ENCODE results near the gene SPSB4. TPM values are rescaled to one million over a fixed set of nuclear protein-coding genes. Genes with fewer than 3 reads are reported as not detected.

The SPSB4 gene
- total RNA-seq, 2 donors from 2014 or later, result 18.2 to 48.1 TPM

DNA sequence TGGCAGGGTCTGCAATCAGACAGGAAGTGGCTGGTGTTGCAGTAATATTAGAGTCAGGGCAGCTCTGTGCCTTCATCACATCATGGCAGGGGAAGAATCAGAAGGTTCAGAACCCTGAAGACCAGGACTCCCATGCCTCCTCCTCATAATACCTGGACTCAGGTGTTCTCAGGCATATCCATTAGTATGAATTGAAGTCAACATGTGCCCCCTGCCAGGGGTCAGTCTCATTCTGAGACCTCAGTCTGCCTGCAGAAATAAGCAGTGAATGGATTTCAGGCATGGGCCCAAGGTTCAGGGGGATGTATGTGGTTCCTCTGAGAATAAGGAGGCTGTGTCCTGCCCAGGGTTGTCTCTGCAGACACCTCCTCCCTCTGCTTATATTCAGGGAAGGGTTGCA, 74.2 kb downstream of the SPSB4 start:
- Histone ChIP-seq H3K27me3 (no peaks in the 10 kb centered on the region), H3K36me3 (replicated peaks in 1 of 2; ENCODE audit: insufficient read depth in 1 of 2, low read depth in 2 of 2) (no peaks in the 10 kb centered on the region), H3K27ac (no peak overlapping the region), H3K4me3 (no peak overlapping the region), H3K9me3 (no peaks in the 10 kb centered on the region), H3K4me1 (peaks cover 49% of the 10 kb centered on the region)
- TF ChIP-seq, protein P1, sequence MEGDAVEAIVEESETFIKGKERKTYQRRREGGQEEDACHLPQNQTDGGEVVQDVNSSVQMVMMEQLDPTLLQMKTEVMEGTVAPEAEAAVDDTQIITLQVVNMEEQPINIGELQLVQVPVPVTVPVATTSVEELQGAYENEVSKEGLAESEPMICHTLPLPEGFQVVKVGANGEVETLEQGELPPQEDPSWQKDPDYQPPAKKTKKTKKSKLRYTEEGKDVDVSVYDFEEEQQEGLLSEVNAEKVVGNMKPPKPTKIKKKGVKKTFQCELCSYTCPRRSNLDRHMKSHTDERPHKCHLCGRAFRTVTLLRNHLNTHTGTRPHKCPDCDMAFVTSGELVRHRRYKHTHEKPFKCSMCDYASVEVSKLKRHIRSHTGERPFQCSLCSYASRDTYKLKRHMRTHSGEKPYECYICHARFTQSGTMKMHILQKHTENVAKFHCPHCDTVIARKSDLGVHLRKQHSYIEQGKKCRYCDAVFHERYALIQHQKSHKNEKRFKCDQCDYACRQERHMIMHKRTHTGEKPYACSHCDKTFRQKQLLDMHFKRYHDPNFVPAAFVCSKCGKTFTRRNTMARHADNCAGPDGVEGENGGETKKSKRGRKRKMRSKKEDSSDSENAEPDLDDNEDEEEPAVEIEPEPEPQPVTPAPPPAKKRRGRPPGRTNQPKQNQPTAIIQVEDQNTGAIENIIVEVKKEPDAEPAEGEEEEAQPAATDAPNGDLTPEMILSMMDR (IDR thresholded peaks at IDR 0.05), result no peak
- TF ChIP-seq POLR2A (IDR thresholded peaks at IDR 0.05), result no peak
- no peak for ATAC-seq
- no peak for DNase-seq
- intact Hi-C loops (cut with DNase I), result no loop called here

- Histone ChIP-seq H3K4me1 (peaks cover 46% of the 10 kb centered on the region), H3K36me3 (replicated peaks in 1 of 2; ENCODE audit: insufficient read depth in 1 of 2, low read depth in 2 of 2) (no peaks in the 10 kb centered on the region), H3K27me3 (no peaks in the 10 kb centered on the region), H3K27ac (peak overlapping the region in 2 of 4 donors; percentile 5 to 38), H3K9me3 (no peaks in the 10 kb centered on the region), H3K4me3 (no peak overlapping the region)
- ATAC-seq (no peak), DNase-seq (no peak)
- TF ChIP-seq, protein P1 (IDR thresholded peaks at IDR 0.05), result no peak
- TF ChIP-seq POLR2A (IDR thresholded peaks at IDR 0.05), result no peak
- intact Hi-C loops (cut with DNase I), result no loop called here
- WGBS, 2 donors, result 86 to 93% methylated on average over 9 of the region's 9 CpGs
These were observed 75.7 kb downstream of the SPSB4 start for GRCh38 chr3:141126661-141127343.

DNA sequence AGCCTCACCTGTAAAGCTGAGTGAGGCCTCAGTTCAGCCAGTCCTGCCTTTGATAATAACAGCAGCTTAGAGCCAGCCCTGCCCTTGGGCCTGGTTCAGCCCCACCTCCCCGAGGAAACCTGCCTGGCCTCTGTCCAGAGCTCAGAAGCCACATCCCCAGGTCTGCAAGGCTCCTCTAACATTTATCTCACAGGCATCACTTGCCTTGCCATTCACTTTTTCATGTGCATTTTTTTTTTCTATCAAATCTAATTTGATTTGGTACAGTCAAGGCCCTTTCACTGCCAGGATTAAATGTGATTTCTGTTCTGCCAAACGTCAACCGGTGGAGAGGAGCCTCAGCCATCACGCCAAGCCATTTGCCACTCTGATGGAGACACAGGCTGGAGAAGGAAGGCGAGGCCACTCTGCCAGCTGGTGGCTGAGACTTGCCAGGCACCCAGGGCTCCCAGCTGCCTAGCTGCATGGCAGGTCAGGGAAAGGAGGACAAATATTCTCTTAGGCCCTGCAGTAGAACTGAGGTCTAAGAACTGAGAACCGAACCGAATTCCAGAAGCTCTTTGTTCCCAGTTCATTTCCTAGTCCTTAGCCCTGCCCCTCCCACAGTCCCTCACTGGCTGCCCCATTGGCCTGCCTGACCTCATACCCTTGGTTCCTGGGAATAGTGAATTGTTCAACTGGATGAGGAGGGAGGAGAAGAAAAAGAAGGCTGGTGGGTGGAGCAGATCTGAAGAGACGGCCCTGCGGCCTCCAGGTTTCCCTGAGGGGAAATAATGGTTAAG, 76.4 kb downstream of the SPSB4 start:
- peak; percentile 51 to 76 (median 66) for DNase-seq
- ATAC-seq, result peak; percentile 58
- Histone ChIP-seq H3K4me3 (no peak overlapping the region), H3K27ac (peak overlapping the region in 1 of 4 donors; percentile 5), H3K27me3 (no peaks in the 10 kb centered on the region), H3K36me3 (replicated peaks in 1 of 2; ENCODE audit: insufficient read depth in 1 of 2, low read depth in 2 of 2) (no peaks in the 10 kb centered on the region), H3K9me3 (no peaks in the 10 kb centered on the region), H3K4me1 (peaks cover 39% of the 10 kb centered on the region)
- intact Hi-C loops (cut with DNase I), result no loop called here
- WGBS, 2 donors, result 59 to 71% methylated on average over 8 to 9 of the region's 9 CpGs
- no peak for TF ChIP-seq POLR2A (IDR thresholded peaks at IDR 0.05)
- TF ChIP-seq, protein P1 (IDR thresholded peaks at IDR 0.05), result no peak

GRCh38 chr3:141128126-141128777, 77.1 kb downstream of the SPSB4 start:
- ATAC-seq, result no peak
- Histone ChIP-seq H3K27me3 (no peaks in the 10 kb centered on the region), H3K4me1 (peaks cover 32% of the 10 kb centered on the region), H3K4me3 (no peak overlapping the region), H3K36me3 (replicated peaks in 1 of 2; ENCODE audit: insufficient read depth in 1 of 2, low read depth in 2 of 2) (no peaks in the 10 kb centered on the region), H3K27ac (no peak overlapping the region), H3K9me3 (no peaks in the 10 kb centered on the region)
- TF ChIP-seq POLR2A (IDR thresholded peaks at IDR 0.05), result no peak
- TF ChIP-seq, protein P1 (IDR thresholded peaks at IDR 0.05), result no peak
- intact Hi-C loops (cut with DNase I), result no loop called here
- WGBS, 2 donors, result 80 to 94% methylated on average over 4 to 5 of the region's 5 CpGs
- no peak for DNase-seq

Measured in body of pancreas (tissue), 4 donors.